Stimulated activated CD4-positive, alpha-beta T cell treated with anti-CD3 and anti-CD28 coated beads, Interleukin-4, amount 100 ng/mL, for 48 hours (primary cell): ENCODE results near the gene MYO1H.
"Not testable (repeated sequence)": the region's sequence is repeated elsewhere in the genome, so short reads cannot be mapped to it uniquely, and the experiment has no call there.

Source experiments
- DNase-seq, 2 donors: peaks; one replicate each; pipeline ENCODE4 v3.0.0-alpha.2; 2020; ENCODE audit warnings: low read depth in 2 of 2

MYO1H gene

GRCh38 chr12:109469517-109469916, 121.8 kb downstream of the MYO1H start:
- no peak for DNase-seq

GRCh38 chr12:109473006-109473405, 125.3 kb downstream of the MYO1H start:
- DNase-seq = no peak

GRCh38 chr12:109473526-109474270, 126.0 kb downstream of the MYO1H start:
- not testable (repeated sequence) for DNase-seq

GRCh38 chr12:109475121-109475520, 127.4 kb downstream of the MYO1H start:
- no peak for DNase-seq

GRCh38 chr12:109475993-109476806, 128.5 kb downstream of the MYO1H start:
- no peak for DNase-seq

- no peak for DNase-seq
These were observed 129.1 kb downstream of the MYO1H start for GRCh38 chr12:109476807-109477184.

- DNase-seq = peak; percentile 75 to 83
These were observed 129.7 kb downstream of the MYO1H start, which contains the start of the genes KCTD10 and UBE3B for GRCh38 chr12:109477185-109477962. Gene KCTD10 (minus strand): TSS chr12:109477300. CDS start chr12:109477262, 38 bp downstream. Gene UBE3B (plus strand): TSS chr12:109477634. CDS start chr12:109483552, 5,918 bp downstream.

- no peak for DNase-seq
These were observed 130.2 kb downstream of the MYO1H start for GRCh38 chr12:109477963-109478315.

- no peak for DNase-seq
These were observed 132.1 kb downstream of the MYO1H start for GRCh38 chr12:109479761-109480160.

- DNase-seq = no peak
These were observed 132.7 kb downstream of the MYO1H start for GRCh38 chr12:109480356-109480755.

- DNase-seq = no peak
These were observed 134.2 kb downstream of the MYO1H start for GRCh38 chr12:109481863-109482262.

- DNase-seq = no peak
These were observed 134.8 kb downstream of the MYO1H start for GRCh38 chr12:109482491-109482890.

- DNase-seq = no peak
These were observed 135.2 kb downstream of the MYO1H start for GRCh38 chr12:109482894-109483293.

- DNase-seq = no peak
These were observed 135.6 kb downstream of the MYO1H start for GRCh38 chr12:109483346-109483745.

- DNase-seq = no peak
These were observed 137.5 kb downstream of the MYO1H start for GRCh38 chr12:109485201-109485600.

- DNase-seq = no peak
These were observed 139.7 kb downstream of the MYO1H start for GRCh38 chr12:109487181-109488050.

- no peak for DNase-seq
These were observed 140.5 kb downstream of the MYO1H start for GRCh38 chr12:109488051-109488665.

- DNase-seq = no peak
These were observed 141.6 kb downstream of the MYO1H start for GRCh38 chr12:109489016-109489954.

- no peak for DNase-seq
These were observed 142.4 kb downstream of the MYO1H start for GRCh38 chr12:109489955-109490565.
